NCI-H1417 (cell line): ENCODE results near the gene MTFMT.
"Not testable (repeated sequence)": the region's sequence is repeated elsewhere in the genome, so short reads cannot be mapped to it uniquely, and the experiment has no call there.

Source experiments
- DNase-seq, 3 experiments: peaks; one replicate each; lab custom pipeline; 2025; lab: John Stamatoyannopoulos, UW

Gene MTFMT

DNA sequence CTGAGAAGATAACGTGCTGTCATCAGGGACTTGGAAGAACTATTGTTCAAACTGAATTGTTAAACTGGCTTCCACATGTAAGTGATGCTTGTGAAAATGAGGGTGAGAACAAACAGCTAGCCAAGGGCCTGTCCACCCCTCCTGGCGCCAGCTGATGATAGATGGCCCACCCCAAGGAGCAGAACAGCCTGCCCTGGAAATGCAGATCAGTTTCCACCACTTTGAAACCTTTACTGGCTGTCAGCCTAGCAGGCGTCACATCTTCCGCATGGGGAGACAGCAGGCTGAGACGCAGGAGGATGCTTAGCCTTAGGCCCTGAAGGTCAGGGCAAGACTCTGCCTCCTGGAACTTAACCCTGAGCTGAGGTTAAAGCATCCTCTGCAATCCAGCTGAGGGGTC, 9.4 kb upstream of the MTFMT start:
- DNase-seq = no peak

DNA sequence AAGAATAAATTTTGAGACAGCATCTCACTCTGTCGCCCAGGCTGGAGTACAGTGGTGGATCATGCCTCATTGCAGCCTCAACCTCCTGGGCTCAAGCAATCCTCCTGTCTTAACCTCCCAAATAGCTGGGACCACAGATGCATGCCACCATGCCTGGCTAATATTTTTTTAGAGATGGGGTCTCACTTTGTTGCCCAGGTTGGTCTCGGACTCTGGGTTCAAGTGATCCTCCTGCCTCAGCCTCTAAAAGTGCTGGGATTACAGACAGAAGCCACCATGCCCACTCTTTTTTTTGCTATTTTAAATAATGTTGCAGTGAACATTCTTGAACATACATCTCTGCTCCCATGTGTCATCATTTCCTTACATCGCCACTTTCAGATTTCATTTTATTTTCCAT, 9.0 kb upstream of the MTFMT start:
- no peak for DNase-seq

GRCh38 chr15:65037309-65037708, 7.9 kb upstream of the MTFMT start:
- no peak for DNase-seq

- DNase-seq = no peak
Measured at GRCh38 chr15:65034719-65035118, 5.3 kb upstream of the MTFMT start.

GRCh38 chr15:65033659-65034269, 4.3 kb upstream of the MTFMT start:
- DNase-seq = peak in 2 of 3 experiments; percentile 36 to 73

DNA sequence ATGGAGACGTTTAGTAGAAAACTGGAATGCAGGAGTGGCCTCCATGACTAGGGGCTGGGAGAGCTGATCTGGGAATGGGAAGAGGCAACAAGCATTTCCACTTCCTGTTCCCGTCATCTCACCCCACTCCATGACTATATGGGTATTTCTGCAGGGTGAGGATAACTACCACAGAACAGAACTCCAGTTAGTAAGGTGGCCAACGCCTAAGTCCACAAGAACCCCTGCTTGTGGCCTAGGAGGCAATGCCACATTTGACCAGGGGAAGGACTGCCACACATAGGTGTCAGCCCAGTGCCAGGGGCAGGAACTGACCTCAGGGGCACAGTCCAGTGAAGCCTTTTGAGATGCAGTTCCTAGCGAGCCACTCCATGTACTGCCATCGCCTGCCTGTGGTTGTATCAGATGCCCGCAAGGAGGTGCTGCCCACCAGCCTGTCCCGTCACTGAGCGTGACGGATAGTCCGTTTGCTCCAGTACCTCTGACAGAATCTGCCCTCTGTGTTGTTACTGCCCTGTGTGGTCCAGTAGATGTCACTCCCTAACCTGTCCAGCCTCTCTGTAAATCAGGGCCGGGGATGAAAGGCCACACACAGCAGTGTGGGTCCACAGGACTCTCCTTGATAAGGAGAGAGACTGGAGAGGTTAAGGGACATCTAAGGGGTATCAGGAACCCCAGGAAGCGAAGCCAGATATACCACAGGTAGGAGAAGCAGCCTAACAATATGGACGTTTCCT, 3.5 kb upstream of the MTFMT start:
- peak in 2 of 3 experiments; percentile 14 to 64 for DNase-seq

- DNase-seq = no peak
Measured at GRCh38 chr15:65029736-65030208, 333 bp upstream of the MTFMT start.

DNA sequence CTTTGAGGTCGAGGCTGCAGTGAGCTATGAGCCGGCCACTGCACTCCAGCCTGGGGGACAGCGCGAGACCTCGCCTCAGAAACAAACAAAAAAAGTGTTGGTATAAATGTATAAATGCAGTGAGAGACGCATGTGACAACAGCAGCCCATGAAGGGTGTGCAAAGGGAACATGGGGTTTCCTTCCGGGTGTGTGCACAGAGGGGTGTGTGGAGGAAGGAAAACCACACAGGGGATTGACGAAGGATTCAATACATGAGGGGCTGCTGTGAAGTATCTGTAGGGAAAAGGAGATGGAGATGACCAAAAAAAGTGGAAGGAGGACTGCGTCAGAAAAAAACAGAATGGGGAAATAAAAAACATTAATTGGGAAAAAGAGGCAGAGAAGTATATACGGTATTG, 1.1 kb downstream of the MTFMT start:
- DNase-seq = no peak

DNA sequence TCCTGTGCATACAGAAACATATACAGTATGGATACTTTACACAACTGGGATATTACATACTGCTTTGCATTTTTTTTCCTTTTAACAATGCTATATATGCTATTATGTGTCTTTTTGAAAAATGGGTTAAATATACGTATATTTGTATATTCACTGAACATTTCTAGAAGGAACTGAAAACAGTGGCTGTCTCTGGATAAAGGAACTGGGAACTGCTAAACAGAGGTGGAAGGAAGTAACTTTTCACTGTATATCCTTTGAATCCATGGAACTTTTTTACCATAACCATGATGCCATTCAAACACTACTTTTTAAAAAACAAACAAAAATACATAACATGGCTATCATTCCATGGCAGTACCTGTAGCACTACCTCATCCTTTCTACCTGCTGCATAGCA, 1.8 kb downstream of the MTFMT start:
- DNase-seq = no peak

DNA sequence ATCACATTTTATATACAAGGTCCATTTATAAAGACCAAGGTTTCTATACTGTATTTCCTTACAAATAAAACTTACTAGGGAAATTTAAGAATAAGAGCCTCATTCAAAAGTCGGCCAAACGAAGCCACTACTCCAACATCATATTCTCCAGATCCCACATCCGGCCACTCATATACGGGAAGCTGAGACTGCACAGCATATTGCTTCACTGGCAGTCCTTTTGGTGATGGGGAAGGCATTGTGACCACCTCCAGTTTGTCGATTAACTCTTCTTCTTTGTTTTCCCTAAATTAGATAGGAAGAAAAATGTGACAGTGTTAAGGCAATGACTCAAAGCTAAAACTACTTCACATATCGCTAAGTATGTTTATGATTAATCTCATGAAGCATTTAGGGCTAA, 2.7 kb downstream of the MTFMT start:
- DNase-seq = no peak

GRCh38 chr15:65021488-65021887, 8.0 kb downstream of the MTFMT start:
- DNase-seq = no peak

DNA sequence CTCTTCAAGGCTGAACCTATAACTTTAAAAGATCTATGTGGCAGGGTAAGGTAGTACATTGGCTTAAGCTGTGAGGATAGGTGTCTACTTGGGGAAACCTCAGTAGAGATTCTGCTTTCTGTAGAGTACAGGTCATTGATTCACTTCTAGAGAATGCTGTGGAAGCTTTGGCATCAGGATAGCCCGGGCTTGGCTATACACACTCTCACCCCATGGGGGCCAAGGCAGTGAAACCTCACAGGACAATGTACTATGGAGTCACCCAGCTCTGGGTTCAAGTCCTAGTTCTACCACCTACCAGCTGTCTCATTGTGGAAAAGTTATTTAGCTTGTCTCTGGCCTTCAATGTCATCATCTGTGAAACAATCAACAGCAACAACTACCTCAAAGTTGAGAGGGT, 9.0 kb downstream of the MTFMT start:
- DNase-seq = no peak

DNA sequence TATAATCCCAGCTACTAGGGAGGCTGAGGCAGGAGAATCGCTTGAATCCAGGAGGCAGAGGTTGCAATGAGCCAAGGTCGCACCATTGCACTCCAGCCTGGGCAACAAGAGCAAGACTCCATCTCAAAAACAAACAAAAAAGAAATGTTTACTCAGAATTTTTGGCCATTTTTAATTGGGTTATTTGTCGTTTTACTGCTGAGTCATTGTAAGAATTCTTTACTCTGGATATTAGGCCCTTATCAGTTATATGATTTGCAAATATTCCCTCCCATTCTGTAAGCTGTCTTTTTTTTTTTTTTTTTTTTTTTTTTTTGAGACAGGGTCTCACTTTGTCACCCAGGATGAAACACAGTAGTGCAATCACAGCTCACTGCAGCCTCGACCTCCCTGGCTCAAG, 18.2 kb downstream of the MTFMT start:
- DNase-seq = not testable (repeated sequence)

GRCh38 chr15:65008983-65009382, 20.5 kb downstream of the MTFMT start:
- DNase-seq = peak in 1 of 3 experiments; percentile 32

GRCh38 chr15:65006876-65007275, 22.6 kb downstream of the MTFMT start:
- DNase-seq = no peak

DNA sequence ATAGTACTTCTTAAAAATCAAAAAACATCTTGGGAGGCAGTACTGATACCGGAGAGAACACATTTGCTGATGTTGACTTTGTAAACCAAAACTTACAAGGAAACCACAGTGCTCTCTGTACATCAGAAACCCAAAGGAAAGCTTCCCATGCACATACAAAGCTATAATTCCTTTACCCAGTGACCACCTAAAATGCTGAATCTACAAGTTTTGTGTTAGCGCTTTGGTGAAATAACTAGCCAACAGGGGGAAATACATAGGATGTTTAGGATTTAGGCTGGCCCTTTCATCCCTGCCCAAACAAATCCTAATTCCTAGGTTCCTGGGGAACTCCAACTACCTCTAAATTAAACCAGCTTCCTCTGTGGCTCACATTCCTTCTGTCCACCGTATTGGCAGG, 24.4 kb downstream of the MTFMT start:
- DNase-seq = no peak

DNA sequence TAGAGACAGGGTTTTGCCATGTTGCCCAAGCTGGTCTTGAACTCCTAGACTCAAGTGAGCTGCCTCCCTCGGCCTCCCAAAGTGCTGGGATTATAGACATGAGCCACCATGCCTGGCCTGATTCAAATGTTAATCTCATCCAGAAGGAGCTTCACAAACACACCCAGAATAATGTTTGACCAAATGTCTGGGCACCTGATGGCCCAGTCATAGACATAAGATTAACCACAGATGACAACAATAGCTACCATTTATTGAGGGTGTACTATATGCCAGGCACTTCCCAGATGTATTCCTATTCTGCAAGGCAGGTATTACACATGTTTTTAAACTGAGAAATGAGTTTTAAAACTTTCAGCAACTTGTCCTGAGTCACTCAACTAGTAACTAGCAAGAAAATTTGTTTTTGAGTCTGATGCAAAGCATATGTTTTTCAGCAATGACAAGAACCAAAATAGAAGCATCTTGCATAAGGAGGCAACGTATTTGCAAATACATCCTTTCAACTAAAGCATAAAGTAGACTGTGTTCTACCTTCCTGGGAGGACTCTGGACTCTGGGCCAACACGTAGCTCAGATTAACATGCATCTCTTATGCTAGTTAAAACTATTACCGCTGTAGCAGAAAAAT, 31.6 kb downstream of the MTFMT start:
- no peak for DNase-seq

DNA sequence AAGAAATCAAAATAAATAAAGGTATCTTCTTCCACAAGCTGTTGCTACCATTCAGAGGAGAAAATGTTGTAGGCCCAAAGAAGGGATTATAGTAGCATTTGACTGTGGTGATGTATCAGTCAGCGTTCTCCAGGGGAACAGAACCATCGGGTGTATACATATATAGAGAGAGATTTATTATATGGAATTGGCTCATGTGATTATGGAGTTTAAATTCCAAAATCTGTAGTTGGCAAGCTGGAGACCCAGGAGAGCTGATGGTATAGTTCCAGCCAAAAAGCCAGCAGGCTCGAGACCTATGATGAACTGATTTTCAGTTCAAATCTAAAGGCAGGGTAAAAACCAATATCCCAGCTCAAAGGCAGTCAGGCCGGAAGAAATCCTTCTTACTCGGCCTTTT, 32.4 kb downstream of the MTFMT start:
- DNase-seq = no peak

- DNase-seq = no peak
Measured at GRCh38 chr15:64993290-64993689, 36.1 kb downstream of the MTFMT start.

- no peak for DNase-seq
Measured at GRCh38 chr15:64991536-64992135, 37.8 kb downstream of the MTFMT start.

DNA sequence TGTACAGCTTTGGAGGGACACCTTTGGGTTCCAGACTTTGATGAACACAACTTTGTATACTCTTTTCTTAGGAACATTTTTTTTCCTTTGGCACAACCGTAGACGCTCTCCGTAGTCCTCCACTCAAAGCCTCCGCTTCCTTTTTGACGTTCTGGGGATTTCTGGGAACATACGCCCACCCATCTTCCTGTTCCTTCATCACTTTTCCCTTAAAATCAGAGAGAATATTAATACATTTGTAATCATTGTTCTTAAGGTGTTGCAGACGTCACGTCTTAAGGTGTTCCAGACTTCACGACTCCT, 39.3 kb downstream of the MTFMT start:
- no peak for DNase-seq

- peak; percentile 91 to 98 (median 98) for DNase-seq
Measured at GRCh38 chr15:64989416-64990167, 39.8 kb downstream of the MTFMT start, which contains the start of gene SPG21. SPG21 (minus strand) TSS chr15:64989914; CDS start chr15:64983569, 6,345 bp downstream.
